Lung (tissue), 12 donors: Measurements from ENCODE around the gene TMSB4Y. TPM values are rescaled to one million over a fixed set of nuclear protein-coding genes. Genes with fewer than 3 reads are reported as not detected.

ENCODE experiments used
- ATAC-seq: fragments of 200-7000 bp; cut with Tn5 transposase; one replicate; pipeline ENCODE4 v1.9.1; 2020; ENCODE audit warnings: moderate number of reproducible peaks; ENCODE audit not compliant: insufficient read depth, low FRiP score
- DNase-seq, 3 donors: peaks; one replicate each; pipeline ENCODE4 v3.0.0-alpha.2; 2013 to 2017
- H3K27ac ChIP-seq, 2 donors: one replicate each; pipeline ENCODE4 v1.5.1; 2013; ENCODE audit warnings: mild to moderate bottlenecking in 2 of 2, moderate library complexity in 2 of 2, control low read depth in 1 of 2, inconsistent platforms in 1 of 2, low read depth in 1 of 2, low read length in 1 of 2
- H3K27me3 ChIP-seq, 3 donors: one replicate each; pipeline ENCODE4 v1.5.1; 2013; ENCODE audit warnings: low read length in 2 of 3; ENCODE audit not compliant: control insufficient read depth in 3 of 3, insufficient read depth in 3 of 3
- H3K36me3 ChIP-seq, 4 donors: one replicate each; pipeline ENCODE4 v1.5.1; 2013; ENCODE audit warnings: low read length in 4 of 4, mild to moderate bottlenecking in 1 of 4, moderate library complexity in 1 of 4; ENCODE audit not compliant: control insufficient read depth in 4 of 4, insufficient read depth in 4 of 4
- H3K4me1 ChIP-seq, 5 donors: one replicate each; pipeline ENCODE4 v1.5.1; 2013; ENCODE audit warnings: low read length in 5 of 5, mild to moderate bottlenecking in 2 of 5, moderate library complexity in 1 of 5; ENCODE audit not compliant: control insufficient read depth in 5 of 5, insufficient read depth in 5 of 5
- H3K4me3 ChIP-seq: one replicate; pipeline ENCODE4 v1.5.1; 2013; ENCODE audit warnings: mild to moderate bottlenecking, control low read depth, moderate library complexity
- H3K9ac ChIP-seq, 2 donors: one replicate each; pipeline ENCODE4 v1.5.1; 2013; ENCODE audit warnings: low read length in 2 of 2, control low read depth in 1 of 2; ENCODE audit not compliant: insufficient read depth in 1 of 2
- H3K9me3 ChIP-seq, 4 donors: one replicate each; pipeline ENCODE4 v1.5.1; 2013; ENCODE audit warnings: low read length in 3 of 4, mild to moderate bottlenecking in 1 of 4, moderate library complexity in 1 of 4; ENCODE audit not compliant: control insufficient read depth in 4 of 4, insufficient read depth in 3 of 4
- WGBS, 2 donors: extraction: QIAGEN DNeasy Blood & Tissue Kit; methylation state at CpG; one replicate each; pipeline ENCODE4 v1.1.7; 2013; 5-methylcytosine and 5-hydroxymethylcytosine counted together
- polyA plus RNA-seq, 2 donors: library from polyadenylated mRNA; stranded (reverse); fragments of 200-250 nt; gene quantifications; one replicate each; pipeline ENCODE4 v1.2.1, GENCODE V29; 2013
- total RNA-seq, 2 donors: library from RNA; depleted of rRNA in 1 of 2; stranded (reverse); fragments of >200 nt in 1 of 2; gene quantifications; one replicate each; pipeline ENCODE4 v1.2.1, GENCODE V29; 2014 to 2021
- TF ChIP-seq, protein P1 (sequence below): IDR thresholded peaks from 2 replicates; pipeline ENCODE4 v1.5.1; 2012; ENCODE audit warnings: mild to moderate bottlenecking; ENCODE audit errors: control extremely low read depth, extremely low read depth
- donor health status: control.
- donor health status: control.
- donor health status: Bipolar disorder and iron deficiency.
- donor health status: healthy.
- donor health status: DM: yes; HTN: yes; CAD: no.

TMSB4Y gene
- total and polyA plus RNA-seq, 4 donors = 0.89 TPM; not detected in 3

GRCh38 chrY:13751289-13752071 is 47.8 kb downstream of the TMSB4Y start:
- ATAC-seq (no peak), DNase-seq (peak in 1 of 3 donors; percentile 74)
- H3K27ac ChIP-seq = no peak overlapping the region
- TF ChIP-seq, protein P1, sequence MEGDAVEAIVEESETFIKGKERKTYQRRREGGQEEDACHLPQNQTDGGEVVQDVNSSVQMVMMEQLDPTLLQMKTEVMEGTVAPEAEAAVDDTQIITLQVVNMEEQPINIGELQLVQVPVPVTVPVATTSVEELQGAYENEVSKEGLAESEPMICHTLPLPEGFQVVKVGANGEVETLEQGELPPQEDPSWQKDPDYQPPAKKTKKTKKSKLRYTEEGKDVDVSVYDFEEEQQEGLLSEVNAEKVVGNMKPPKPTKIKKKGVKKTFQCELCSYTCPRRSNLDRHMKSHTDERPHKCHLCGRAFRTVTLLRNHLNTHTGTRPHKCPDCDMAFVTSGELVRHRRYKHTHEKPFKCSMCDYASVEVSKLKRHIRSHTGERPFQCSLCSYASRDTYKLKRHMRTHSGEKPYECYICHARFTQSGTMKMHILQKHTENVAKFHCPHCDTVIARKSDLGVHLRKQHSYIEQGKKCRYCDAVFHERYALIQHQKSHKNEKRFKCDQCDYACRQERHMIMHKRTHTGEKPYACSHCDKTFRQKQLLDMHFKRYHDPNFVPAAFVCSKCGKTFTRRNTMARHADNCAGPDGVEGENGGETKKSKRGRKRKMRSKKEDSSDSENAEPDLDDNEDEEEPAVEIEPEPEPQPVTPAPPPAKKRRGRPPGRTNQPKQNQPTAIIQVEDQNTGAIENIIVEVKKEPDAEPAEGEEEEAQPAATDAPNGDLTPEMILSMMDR = no peak
- H3K4me3 ChIP-seq = no peak overlapping the region
- no peaks in the 10 kb centered on the region for H3K27me3 ChIP-seq
- 3% methylated on average over 23 of the region's 60 CpGs; no CpG with 5 or more reads in 1 of the 2 donors for WGBS, 2 donors
- H3K9me3 ChIP-seq = no peaks in the 10 kb centered on the region
- no peak overlapping the region for H3K9ac ChIP-seq
- H3K36me3 ChIP-seq = no peaks in the 10 kb centered on the region
- H3K4me1 ChIP-seq = no peaks in the 10 kb centered on the region

- Histone ChIP-seq H3K36me3 (no peaks in the 10 kb centered on the region), H3K4me1 (no peaks in the 10 kb centered on the region), H3K9ac (no peak overlapping the region), H3K27me3 (no peaks in the 10 kb centered on the region), H3K9me3 (no peaks in the 10 kb centered on the region), H3K27ac (no peak overlapping the region), H3K4me3 (no peak overlapping the region)
- ATAC-seq (no peak), DNase-seq (no peak)
- 82% methylated on average over 1 of the region's 1 CpG; no CpG with 5 or more reads in 1 of the 2 donors for WGBS, 2 donors
- TF ChIP-seq, protein P1 = no peak
These were observed 51.0 kb downstream of the TMSB4Y start for GRCh38 chrY:13754661-13755060.

Other genes starting within 250 kb of the TMSB4Y start
- under 1 TPM in 1 of 2 donors, not detected in 1; 0.12 TPM for gene UTY, start 223.9 kb upstream of the TMSB4Y start, total RNA-seq
- gene UTY, start 223.9 kb upstream of the TMSB4Y start, polyA plus RNA-seq = 1 to 10 TPM in 1 of 2 donors, not detected in 1; 4.7 TPM